Activated T-helper 1 cell treated with anti-CD3 and anti-CD28 coated beads, Interleukin-2, amount 50 U/mL, for 16 hours (primary cell): Measurements from ENCODE around the gene GOLGA6L10.
"Not testable (repeated sequence)": the region's sequence is repeated elsewhere in the genome, so short reads cannot be mapped to it uniquely, and the experiment has no call there.

ENCODE experiments used
- DNase-seq, 2 donors: peaks; one replicate each; pipeline ENCODE4 v3.0.0-alpha.2; 2020; ENCODE audit warnings: low read depth in 1 of 2, low spot score in 1 of 2

Gene GOLGA6L10

GRCh38 chr15:82301296-82302016 is 47.8 kb downstream of the GOLGA6L10 start:
- no peak for DNase-seq

- no peak for DNase-seq
Observed at GRCh38 chr15:82300883-82301282, 48.4 kb downstream of the GOLGA6L10 start.

- DNase-seq = not testable (repeated sequence)
Observed at GRCh38 chr15:82300326-82300725, 48.9 kb downstream of the GOLGA6L10 start.

- not testable (repeated sequence) for DNase-seq
Observed at GRCh38 chr15:82299511-82299914, 49.8 kb downstream of the GOLGA6L10 start.

GRCh38 chr15:82298520-82298919 is 50.8 kb downstream of the GOLGA6L10 start:
- peak; percentile 26 to 33 for DNase-seq

GRCh38 chr15:82298032-82298431 is 51.2 kb downstream of the GOLGA6L10 start:
- no peak for DNase-seq

GRCh38 chr15:82297546-82297945 is 51.7 kb downstream of the GOLGA6L10 start:
- DNase-seq = no peak

GRCh38 chr15:82294061-82294690 is 55.1 kb downstream of the GOLGA6L10 start:
- no peak for DNase-seq

- DNase-seq = no peak
Observed at GRCh38 chr15:82292271-82292670, 57.0 kb downstream of the GOLGA6L10 start.
